HCT116 (cell line): ENCODE results near the gene PAPPA2.

Experiments used
- ATF3 ChIP-seq: IDR thresholded peaks from 2 replicates; pipeline ENCODE4 v1.6.1; 2012
- CEBPB ChIP-seq: IDR thresholded peaks from 2 replicates; pipeline ENCODE4 v1.6.1; 2012; ENCODE audit warnings: low read depth
- CTCF ChIP-seq, 3 experiments: fragments of 200-600 bp in 1 of 3; sonication (generic) in 1 of 3; IDR thresholded peaks in 2 of 3; conservative IDR thresholded peaks in 1 of 3; 2 replicates each; pipeline ENCODE4 v1.5.1; 2012 to 2017; ENCODE audit warnings: low read depth in 2 of 3, low read length in 2 of 3, antibody characterized with exemption in 1 of 3, borderline replicate concordance in 1 of 3, control low read depth in 1 of 3, mild to moderate bottlenecking in 1 of 3, mixed read lengths in 1 of 3, mixed run types in 1 of 3, moderate library complexity in 1 of 3; ENCODE audit not compliant: insufficient read depth in 1 of 3
- EGR1 ChIP-seq: IDR thresholded peaks from 2 replicates; pipeline ENCODE4 v1.6.1; 2012; ENCODE audit warnings: low read depth
- EZH2 ChIP-seq: fragments of 200-600 bp; sonication (generic); IDR thresholded peaks from 2 replicates; pipeline ENCODE4 v1.6.1; 2017; ENCODE audit warnings: antibody characterized with exemption, mixed run types
- EZH2phosphoT487 ChIP-seq: fragments of 200-600 bp; IDR thresholded peaks from 2 replicates; pipeline ENCODE4 v1.6.1; 2018; ENCODE audit warnings: antibody characterized with exemption, borderline replicate concordance
- MAX ChIP-seq: IDR thresholded peaks from 2 replicates; pipeline ENCODE4 v1.6.1; 2012
- POLR2A ChIP-seq: IDR thresholded peaks from 2 replicates; pipeline ENCODE4 v1.7.0; 2011; ENCODE audit warnings: borderline replicate concordance; ENCODE audit not compliant: insufficient read depth, insufficient read length; ENCODE audit errors: extremely low read depth
- POLR2AphosphoS5 ChIP-seq: IDR thresholded peaks from 2 replicates; pipeline ENCODE4 v1.6.1; 2011; ENCODE audit warnings: mild to moderate bottlenecking, low read depth, low read length, moderate library complexity
- RAD21 ChIP-seq: IDR thresholded peaks from 2 replicates; pipeline ENCODE4 v1.6.1; 2012; ENCODE audit warnings: low read depth, mild to moderate bottlenecking
- REST ChIP-seq: IDR thresholded peaks from 2 replicates; pipeline ENCODE4 v1.6.1; 2012; ENCODE audit warnings: low read depth
- SRF ChIP-seq: IDR thresholded peaks from 2 replicates; pipeline ENCODE4 v1.6.1; 2012; ENCODE audit warnings: low read depth
- TCF7L2 ChIP-seq: IDR thresholded peaks from 2 replicates; pipeline ENCODE4 v1.7.0; 2011; ENCODE audit warnings: borderline replicate concordance, inconsistent platforms; ENCODE audit not compliant: insufficient read depth, insufficient read length; ENCODE audit errors: extremely low read depth
- ZNF274 ChIP-seq: fragments of 200-500 bp; sonication (Bioruptor generic); IDR thresholded peaks from 2 replicates; pipeline ENCODE4 v1.6.1; 2014; ENCODE audit warnings: mild to moderate bottlenecking, low read depth, low read length, inconsistent platforms

GRCh38 chr1:176876966-176877515, 414.1 kb downstream of the PAPPA2 start:
- no peak for TF ChIP-seq CTCF (IDR thresholded peaks at IDR 0.05 in 2 of 3, conservative IDR thresholded peaks at IDR 0.05 in 1 of 3; ENCODE audit: borderline replicate concordance in 1 of 3, insufficient read depth in 1 of 3, low read depth in 2 of 3, low read length in 2 of 3)
- no peak for TF ChIP-seq POLR2AphosphoS5
- no peak for TF ChIP-seq CEBPB
- no peak for TF ChIP-seq POLR2A
- TF ChIP-seq EGR1: no peak
- TF ChIP-seq ATF3: no peak
- no peak for TF ChIP-seq ZNF274
- TF ChIP-seq MAX: no peak
- no peak for TF ChIP-seq RAD21
- TF ChIP-seq SRF: no peak
- TF ChIP-seq EZH2: no peak
- no peak for TF ChIP-seq EZH2phosphoT487
- TF ChIP-seq TCF7L2: no peak
- no peak for TF ChIP-seq REST
